Measurements from ENCODE around the gene PLEKHJ1.

The PLEKHJ1 gene

DNA sequence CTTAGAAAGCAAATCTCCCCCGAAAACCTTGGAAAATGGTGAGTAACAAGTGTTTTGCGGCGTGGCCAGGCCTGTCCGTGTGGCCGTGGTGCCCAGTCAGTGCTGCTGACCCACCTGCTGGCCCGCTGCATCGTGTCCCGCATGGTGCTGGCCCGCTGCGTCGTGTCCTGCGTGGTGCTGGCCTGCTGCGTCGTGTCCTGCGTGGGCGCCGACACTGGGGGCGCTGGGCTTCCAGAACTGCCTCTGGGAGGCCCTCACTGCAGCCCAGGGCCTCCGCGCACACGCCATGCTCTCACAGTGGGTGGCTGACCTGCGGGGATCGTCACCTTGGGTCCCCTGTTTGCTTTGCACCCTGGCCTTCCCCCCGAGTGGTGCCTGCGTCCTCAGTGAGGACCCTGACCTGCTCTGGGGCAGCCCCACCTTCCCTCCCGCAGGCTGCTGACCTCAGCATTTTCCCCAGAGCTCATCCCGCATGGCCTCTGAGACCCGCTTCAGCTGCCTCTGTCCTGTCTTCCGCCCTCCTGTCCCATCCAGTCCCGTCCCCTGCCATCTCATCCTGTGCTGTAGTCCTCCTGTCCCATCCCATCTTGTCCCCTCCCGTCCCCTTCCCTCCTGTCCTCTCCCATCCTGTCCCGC is 10.6 kb downstream of the PLEKHJ1 start:
- in situ Hi-C loops (cut with MboI; ENCODE audit: low pct_unique_long_range_greater_than_20kb, low sequenced_read_pairs, unreplicated experiment), result no loop called here
- TF ChIP-seq, protein P1, sequence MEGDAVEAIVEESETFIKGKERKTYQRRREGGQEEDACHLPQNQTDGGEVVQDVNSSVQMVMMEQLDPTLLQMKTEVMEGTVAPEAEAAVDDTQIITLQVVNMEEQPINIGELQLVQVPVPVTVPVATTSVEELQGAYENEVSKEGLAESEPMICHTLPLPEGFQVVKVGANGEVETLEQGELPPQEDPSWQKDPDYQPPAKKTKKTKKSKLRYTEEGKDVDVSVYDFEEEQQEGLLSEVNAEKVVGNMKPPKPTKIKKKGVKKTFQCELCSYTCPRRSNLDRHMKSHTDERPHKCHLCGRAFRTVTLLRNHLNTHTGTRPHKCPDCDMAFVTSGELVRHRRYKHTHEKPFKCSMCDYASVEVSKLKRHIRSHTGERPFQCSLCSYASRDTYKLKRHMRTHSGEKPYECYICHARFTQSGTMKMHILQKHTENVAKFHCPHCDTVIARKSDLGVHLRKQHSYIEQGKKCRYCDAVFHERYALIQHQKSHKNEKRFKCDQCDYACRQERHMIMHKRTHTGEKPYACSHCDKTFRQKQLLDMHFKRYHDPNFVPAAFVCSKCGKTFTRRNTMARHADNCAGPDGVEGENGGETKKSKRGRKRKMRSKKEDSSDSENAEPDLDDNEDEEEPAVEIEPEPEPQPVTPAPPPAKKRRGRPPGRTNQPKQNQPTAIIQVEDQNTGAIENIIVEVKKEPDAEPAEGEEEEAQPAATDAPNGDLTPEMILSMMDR (IDR thresholded peaks at IDR 0.05; ENCODE audit: extremely low read depth, insufficient read depth, missing control alignments), result no peak
- no peak for DNase-seq (ENCODE audit: low spot score)

DNA sequence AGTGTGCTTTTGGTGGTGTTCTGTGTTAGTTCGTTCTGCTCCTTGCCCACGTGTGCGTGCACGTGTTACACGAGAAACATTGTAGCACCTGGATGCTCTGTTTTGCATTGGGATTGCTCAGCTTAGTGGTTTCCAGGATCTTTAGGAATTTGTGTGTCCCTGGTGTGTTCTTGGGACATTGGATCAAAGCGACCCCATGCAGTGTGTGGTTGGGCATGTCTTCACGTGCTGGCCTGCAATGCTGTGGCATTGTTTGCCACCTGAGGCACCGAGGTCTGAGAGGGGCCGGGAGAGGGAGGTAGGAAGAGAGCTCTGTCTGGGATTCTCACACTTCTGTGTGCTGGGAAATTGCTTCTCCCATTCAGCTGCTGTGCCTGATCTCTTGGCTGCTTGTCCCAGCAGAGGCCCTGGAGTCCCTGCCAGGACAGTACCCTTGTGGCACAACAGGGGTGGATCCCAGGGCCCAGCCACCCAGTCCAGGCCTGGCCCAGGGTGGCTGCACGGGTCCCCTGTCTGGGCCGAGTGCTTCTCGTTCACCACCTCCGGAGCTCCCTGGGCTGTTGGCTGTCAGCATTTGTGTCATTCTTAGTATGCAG is 11.3 kb downstream of the PLEKHJ1 start:
- TF ChIP-seq, protein P1 (IDR thresholded peaks at IDR 0.05; ENCODE audit: extremely low read depth, insufficient read depth, missing control alignments), result no peak
- in situ Hi-C loops (cut with MboI; ENCODE audit: low pct_unique_long_range_greater_than_20kb, low sequenced_read_pairs, unreplicated experiment), result no loop called here
- no peak for DNase-seq (ENCODE audit: low spot score)

DNA sequence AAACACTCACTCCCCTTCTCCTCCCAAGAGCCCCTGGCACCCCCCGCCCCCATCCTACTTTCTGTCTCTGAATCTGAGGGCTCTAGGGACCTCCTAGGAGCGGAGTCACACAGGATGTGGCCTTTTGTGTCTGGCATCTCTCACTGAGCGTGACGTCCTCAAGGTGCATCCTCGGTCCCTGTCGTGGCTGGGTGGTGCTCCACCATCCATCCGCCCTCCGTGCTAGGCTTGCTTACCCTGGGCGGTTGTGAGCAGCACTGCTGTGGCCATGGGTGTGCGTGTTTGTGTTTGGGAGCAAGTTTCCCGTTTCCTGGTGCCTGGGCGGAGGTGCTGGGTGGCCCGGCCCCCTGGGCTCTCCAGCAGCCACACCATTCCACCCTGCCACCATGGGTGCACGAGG is 12.2 kb downstream of the PLEKHJ1 start:
- in situ Hi-C loops (cut with MboI; ENCODE audit: low pct_unique_long_range_greater_than_20kb, low sequenced_read_pairs, unreplicated experiment), result no loop called here
- TF ChIP-seq, protein P1 (IDR thresholded peaks at IDR 0.05; ENCODE audit: extremely low read depth, insufficient read depth, missing control alignments), result no peak
- DNase-seq (ENCODE audit: low spot score), result no peak

DNA sequence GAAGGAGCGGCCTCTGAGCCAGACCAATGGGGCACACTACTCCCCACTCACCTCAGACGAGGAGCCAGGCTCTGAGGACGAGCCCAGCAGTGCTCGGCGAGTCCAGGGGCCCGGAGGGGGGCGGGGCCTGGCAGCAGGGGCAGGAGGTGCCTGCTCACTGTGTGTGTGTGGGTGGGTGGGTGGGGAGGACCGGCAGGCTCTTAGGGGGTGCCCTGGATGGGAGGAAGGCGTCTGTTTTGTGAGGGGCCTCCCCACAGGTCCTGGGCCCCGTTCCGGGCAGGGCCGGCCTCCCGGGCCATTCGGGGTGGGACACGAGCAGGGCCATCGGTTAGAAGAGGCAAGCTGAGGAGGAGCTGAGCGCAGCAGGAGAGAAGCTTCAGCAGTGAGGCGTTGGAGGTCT is 12.7 kb downstream of the PLEKHJ1 start:
- no peak for DNase-seq (ENCODE audit: low spot score)
- in situ Hi-C loops (cut with MboI; ENCODE audit: low pct_unique_long_range_greater_than_20kb, low sequenced_read_pairs, unreplicated experiment), result no loop called here
- TF ChIP-seq, protein P1 (IDR thresholded peaks at IDR 0.05; ENCODE audit: extremely low read depth, insufficient read depth, missing control alignments), result no peak

DNA sequence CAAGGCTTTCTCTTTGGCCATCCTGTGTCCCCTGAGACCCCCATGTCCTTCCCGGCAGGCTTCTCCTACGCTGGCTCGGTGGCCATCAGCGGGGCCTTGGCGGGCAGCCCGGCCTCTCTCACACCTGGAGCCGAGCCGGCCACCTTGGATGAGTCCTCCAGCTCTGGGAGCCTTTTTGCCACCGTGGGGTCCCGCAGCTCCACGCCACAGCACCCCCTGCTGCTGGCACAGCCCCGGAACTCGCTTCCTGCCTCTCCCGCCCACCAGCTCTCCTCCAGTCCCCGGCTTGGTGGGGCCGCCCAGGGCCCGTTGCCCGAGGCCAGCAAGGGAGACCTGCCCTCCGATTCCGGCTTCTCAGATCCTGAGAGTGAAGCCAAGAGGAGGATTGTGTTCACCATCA is 14.2 kb downstream of the PLEKHJ1 start:
- in situ Hi-C loops (cut with MboI; ENCODE audit: low pct_unique_long_range_greater_than_20kb, low sequenced_read_pairs, unreplicated experiment), result no loop called here
- DNase-seq (ENCODE audit: low spot score), result no peak
- TF ChIP-seq, protein P1 (IDR thresholded peaks at IDR 0.05; ENCODE audit: extremely low read depth, insufficient read depth, missing control alignments), result peak; percentile 28

DNA sequence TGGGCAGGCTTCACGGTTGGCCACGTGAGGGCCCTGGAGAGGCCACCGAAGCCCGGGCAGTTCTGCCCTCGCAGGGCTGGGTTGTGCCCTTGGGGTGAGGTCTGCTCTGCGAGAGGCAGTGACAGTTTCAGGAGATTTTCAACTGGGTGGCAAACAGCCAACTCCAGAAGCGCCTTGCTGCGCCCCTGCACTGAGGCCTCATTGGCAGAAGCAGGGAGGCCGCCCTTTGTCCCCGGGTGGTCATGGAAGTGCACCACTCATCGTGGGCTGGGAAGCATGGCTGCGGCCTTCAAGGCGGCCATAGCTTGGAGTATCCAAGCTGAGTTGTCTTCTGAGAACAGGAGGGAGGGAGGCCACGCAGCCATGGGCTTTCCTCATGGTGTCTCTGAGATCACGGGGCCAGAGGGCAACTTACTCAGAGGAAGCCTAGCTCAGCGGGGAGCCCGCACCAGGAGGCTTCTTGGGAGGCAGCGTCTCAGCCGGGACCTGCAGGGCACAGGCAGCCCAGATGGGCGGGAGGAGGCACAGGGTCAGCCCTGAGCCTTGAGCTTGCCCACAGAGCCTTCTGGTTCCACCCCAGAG is 14.8 kb downstream of the PLEKHJ1 start:
- TF ChIP-seq, protein P1 (IDR thresholded peaks at IDR 0.05; ENCODE audit: extremely low read depth, insufficient read depth, missing control alignments), result no peak
- in situ Hi-C loops (cut with MboI; ENCODE audit: low pct_unique_long_range_greater_than_20kb, low sequenced_read_pairs, unreplicated experiment), result no loop called here
- DNase-seq (ENCODE audit: low spot score), result no peak

Data from GM13977 (cell line).